Naive thymus-derived CD4-positive, alpha-beta T cell (primary cell): ENCODE results near the gene TMEM208. TPM values are rescaled to one million over a fixed set of nuclear protein-coding genes. Genes with fewer than 3 reads are reported as not detected.

Source experiments
- ATAC-seq: fragments of 150-1000 bp; cut with Tn5 transposase; 2 replicates; pipeline ENCODE4 v1.10.0; 2021; ENCODE audit warnings: mild to moderate bottlenecking, moderate library complexity
- CTCF ChIA-PET: fragments of 350-600 bp; sonication (Branson Sonifier 250); formaldehyde crosslinking; loops from one replicate; lab custom pipeline; 2021; ENCODE audit warnings: antibody characterized with exemption; lab: Charles Lee
- POLR2A ChIA-PET: fragments of 350-600 bp; sonication (Branson Sonifier 250); formaldehyde crosslinking; loops from one replicate; lab custom pipeline; 2021; ENCODE audit warnings: antibody characterized with exemption, inconsistent platforms; lab: Charles Lee
- DNase-seq, 9 donors: peaks; one replicate each; pipeline versions ENCODE4 v3.0.0 to v3.0.0-alpha.2; 2020 to 2022; ENCODE audit warnings: mixed read lengths in 1 of 9
- H3K27ac ChIP-seq: one replicate; pipeline ENCODE4 v1.7.0; 2013; ENCODE audit warnings: mild to moderate bottlenecking, low read depth, low read length, moderate library complexity
- H3K27me3 ChIP-seq, 2 donors: one replicate each; pipeline ENCODE4 v1.7.0; 2013; ENCODE audit warnings: low read length in 2 of 2, mild to moderate bottlenecking in 2 of 2, moderate library complexity in 2 of 2; ENCODE audit not compliant: control insufficient read depth in 2 of 2, insufficient read depth in 2 of 2
- H3K36me3 ChIP-seq, 3 experiments: 1 replicate in 2 of 3; 2 replicates in 1 of 3; pipeline ENCODE4 v1.7.0; 2013; ENCODE audit warnings: low read length in 3 of 3, mild to moderate bottlenecking in 3 of 3, moderate library complexity in 1 of 3; ENCODE audit not compliant: insufficient read depth in 3 of 3, control insufficient read depth in 2 of 3
- H3K4me1 ChIP-seq, 2 donors: one replicate each; pipeline ENCODE4 v1.7.0; 2013; ENCODE audit warnings: low read length in 2 of 2, mild to moderate bottlenecking in 2 of 2, moderate library complexity in 1 of 2; ENCODE audit not compliant: control insufficient read depth in 2 of 2, insufficient read depth in 2 of 2
- H3K4me3 ChIP-seq: 2 replicates; pipeline ENCODE4 v1.7.0; 2013; ENCODE audit warnings: mild to moderate bottlenecking, low read length
- H3K9me3 ChIP-seq, 3 experiments: 1 replicate in 2 of 3; 2 replicates in 1 of 3; pipeline ENCODE4 v1.7.0; 2013; ENCODE audit warnings: low read length in 3 of 3; ENCODE audit not compliant: control insufficient read depth in 2 of 3
- H3K27ac Mint-ChIP-seq, 9 donors: one replicate each; pipeline ENCODE4 v1.8.0; 2020 to 2022; ENCODE audit warnings: mixed read lengths in 9 of 9, mild to moderate bottlenecking in 8 of 9, moderate library complexity in 5 of 9, inconsistent platforms in 2 of 9
- H3K27me3 Mint-ChIP-seq, 5 donors: one replicate each; pipeline ENCODE4 v1.8.0; 2021 to 2022; ENCODE audit warnings: mixed read lengths in 5 of 5, mild to moderate bottlenecking in 1 of 5
- H3K36me3 Mint-ChIP-seq, 5 donors: one replicate each; pipeline ENCODE4 v1.8.0; 2020 to 2022; ENCODE audit warnings: mixed read lengths in 5 of 5, mild to moderate bottlenecking in 3 of 5, inconsistent platforms in 1 of 5
- H3K4me1 Mint-ChIP-seq, 7 donors: one replicate each; pipeline ENCODE4 v1.8.0; 2020 to 2022; ENCODE audit warnings: mixed read lengths in 7 of 7, mild to moderate bottlenecking in 3 of 7, inconsistent platforms in 1 of 7
- H3K4me3 Mint-ChIP-seq, 10 donors: one replicate each; pipeline ENCODE4 v1.8.0; 2020 to 2022; ENCODE audit warnings: mild to moderate bottlenecking in 10 of 10, mixed read lengths in 10 of 10, moderate library complexity in 6 of 10, inconsistent platforms in 2 of 10
- H3K9me3 Mint-ChIP-seq, 11 donors: one replicate each; pipeline ENCODE4 v1.8.0; 2020 to 2022; ENCODE audit warnings: mixed read lengths in 11 of 11, mild to moderate bottlenecking in 4 of 11, inconsistent platforms in 1 of 11, moderate library complexity in 1 of 11
- intact Hi-C, 2 donors: fragments of 100-400 bp; cut with micrococcal nuclease; formaldehyde crosslinking; loops; one replicate each; pipeline ENCODE4 v1.15.1; 2023
- polyA plus RNA-seq, 2 donors: library from polyadenylated mRNA; unstranded; fragments of 300-500 nt; fragmentation: Illumina TruSeq; gene quantifications; one replicate each; pipeline ENCODE4 v1.2.3, GENCODE V29; 2021
- total RNA-seq, 6 experiments: library from RNA in 5 of 6; stranded (reverse) in 5 of 6; gene quantifications; 1 replicate in 5 of 6; 2 replicates in 1 of 6; pipeline ENCODE4 v1.2.3 and lab custom pipeline; 2021 to 2026

The TMEM208 gene
- total and polyA plus RNA-seq, 7 experiments from 2014 or later = 27.6 to 88.3 (median 40.1) TPM

DNA sequence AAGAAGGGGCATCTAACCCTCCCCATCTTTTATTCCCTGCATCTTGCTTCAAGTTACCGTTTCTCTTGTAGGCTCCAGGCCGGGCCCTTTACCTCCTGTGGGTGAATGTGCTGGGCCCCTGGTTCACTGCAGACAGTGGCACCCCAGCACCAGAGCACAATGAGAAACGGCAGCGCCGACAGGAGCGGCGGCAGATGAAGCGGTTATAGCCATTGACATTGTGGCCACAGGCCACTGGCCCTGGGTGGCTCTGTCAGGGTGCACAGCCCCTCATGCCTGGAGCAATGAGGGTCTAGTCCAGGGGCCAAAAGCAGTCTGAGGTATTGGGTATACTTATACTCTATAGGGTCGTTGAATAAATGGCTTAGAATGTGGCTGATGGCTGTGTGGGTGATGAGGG is 2.0 kb downstream of the TMEM208 start:
- no peak for ATAC-seq

GRCh38 chr16:67229906-67230808 is 3.2 kb downstream of the TMEM208 start:
- H3K4me3 ChIP-seq = no peak overlapping the region
- H3K27me3 ChIP-seq = no peaks in the 10 kb centered on the region
- Mint-ChIP-seq H3K9me3 (no peaks in the 10 kb centered on the region), H3K4me3 (peak overlapping the region in 2 of 10 donors; percentile 6 to 21), H3K27me3 (no peaks in the 10 kb centered on the region), H3K27ac (peak overlapping the region in 1 of 9 donors; percentile 26), H3K36me3 (peaks cover 4 to 16% (median 7%) of the 10 kb centered on the region in 5 donors), H3K4me1 (peaks cover 21 to 36% (median 29%) of the 10 kb centered on the region in 7 donors)
- DNase-seq (no peak), ATAC-seq (no peak)
- H3K9me3 ChIP-seq = no peaks in the 10 kb centered on the region
- intact Hi-C loops = loop anchor here in 1 of 2 donors (5.0 kb wide), 3 partner anchors 332 to 1902 kb away; partner anchors contain the start of genes CHTF8, CTCF and UTP4
- ChIA-PET POLR2A (interaction anchor here (0.6 to 0.9 kb wide), 3 partner anchors 13 to 15 kb away, joined by 3 to 4 read pairs (median 3); no protein-coding TSS in a partner anchor), CTCF (interaction anchor here (0.6 kb wide), 2 partner anchors 216 to 360 kb away, joined by 3 read pairs; no protein-coding TSS in a partner anchor)
- H3K36me3 ChIP-seq = peaks cover 9 to 64% (median 10%) of the 10 kb centered on the region in 3 experiments
- H3K4me1 ChIP-seq = peaks cover 14 to 24% of the 10 kb centered on the region in 2 donors
- H3K27ac ChIP-seq = no peak overlapping the region

More for the DNA sequence above, 2.0 kb downstream of the TMEM208 start:
- H3K4me1 ChIP-seq = peaks cover 14 to 32% of the 10 kb centered on the region in 2 donors
- no peak overlapping the region for H3K4me3 ChIP-seq
- H3K9me3 ChIP-seq = no peaks in the 10 kb centered on the region
- POLR2A ChIA-PET = interaction anchor here (0.6 kb wide), 1 partner anchor 10 kb away, joined by 3 read pairs; no protein-coding TSS in a partner anchor
- no peaks in the 10 kb centered on the region for H3K27me3 ChIP-seq
- Mint-ChIP-seq H3K27ac (peak overlapping the region in 5 of 9 donors; percentile 14 to 95 (median 58)), H3K4me1 (peaks cover 30 to 48% (median 42%) of the 10 kb centered on the region in 7 donors), H3K4me3 (peak overlapping the region in 9 of 10 donors; percentile 55 to 100 (median 98)), H3K36me3 (peaks cover 4 to 16% (median 7%) of the 10 kb centered on the region in 5 donors), H3K9me3 (no peaks in the 10 kb centered on the region), H3K27me3 (no peaks in the 10 kb centered on the region)
- CTCF ChIA-PET = interaction anchor here (0.9 kb wide), 1 partner anchor 19 kb away, joined by 3 read pairs; the partner anchor contains the start of gene FHOD1
- H3K36me3 ChIP-seq = peaks cover 9 to 54% (median 10%) of the 10 kb centered on the region in 3 experiments
- no peak for DNase-seq
- no peak overlapping the region for H3K27ac ChIP-seq
- intact Hi-C loops = loop anchor here in 1 of 2 donors (5.0 kb wide), 3 partner anchors 333 to 1903 kb away; partner anchors contain the start of genes CHTF8, CTCF and UTP4

DNA sequence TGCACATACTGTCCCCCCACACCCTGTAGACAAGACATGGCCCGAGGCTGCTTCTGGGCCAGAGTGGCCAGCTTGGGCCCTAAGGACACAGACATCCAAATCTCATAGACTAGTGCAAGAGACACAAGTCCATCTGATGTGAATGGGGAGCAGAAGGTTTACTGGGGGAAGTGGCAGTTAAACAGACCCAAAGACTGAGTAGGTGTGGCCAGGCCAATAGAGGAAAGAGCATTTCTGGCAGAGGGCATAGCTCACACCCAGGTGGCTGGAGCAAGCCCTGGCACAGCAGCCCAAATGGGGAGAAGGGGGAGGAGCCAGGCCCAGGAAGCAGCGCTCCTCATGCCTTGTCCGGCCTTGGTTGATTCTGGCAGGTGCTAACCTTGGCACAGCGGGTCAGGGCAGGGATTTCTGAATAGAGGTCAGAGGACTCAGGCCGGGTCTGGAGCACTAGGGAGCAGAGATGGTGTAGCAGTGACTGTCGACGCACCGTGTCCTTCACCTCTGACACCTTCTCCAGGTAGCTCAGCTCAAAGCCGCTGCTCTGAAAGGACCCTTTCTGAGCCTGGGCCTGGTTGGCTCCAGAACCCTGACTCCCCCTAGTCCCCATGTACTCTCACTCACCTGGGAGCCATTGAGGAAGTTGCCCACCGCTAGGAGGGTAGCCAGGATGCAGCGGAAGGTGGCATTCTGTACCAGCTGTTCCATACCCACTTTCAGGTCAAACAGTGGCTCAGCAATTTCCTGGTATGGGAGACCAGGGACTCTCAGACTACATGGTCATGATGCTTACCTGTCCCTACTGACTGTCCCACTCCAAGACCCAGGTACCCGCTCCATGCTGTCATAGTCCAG is 4.1 kb downstream of the TMEM208 start:
- ChIA-PET CTCF (interaction anchor here (0.6 kb wide), 1 partner anchor 361 kb away, joined by 3 read pairs; no protein-coding TSS in a partner anchor), POLR2A (interaction anchor here (0.6 to 0.9 kb wide), 3 partner anchors 12 to 14 kb away, joined by 3 to 4 read pairs (median 3); no protein-coding TSS in a partner anchor)
- Histone ChIP-seq H3K27ac (no peak overlapping the region), H3K27me3 (no peaks in the 10 kb centered on the region), H3K9me3 (no peaks in the 10 kb centered on the region), H3K4me3 (no peak overlapping the region), H3K4me1 (peaks cover 16 to 18% of the 10 kb centered on the region in 2 donors), H3K36me3 (peaks cover 9 to 70% (median 10%) of the 10 kb centered on the region in 3 experiments)
- intact Hi-C loops = no loop called here
- DNase-seq (no peak), ATAC-seq (no peak)
- H3K36me3 Mint-ChIP-seq = peaks cover 4 to 18% (median 8%) of the 10 kb centered on the region in 5 donors
- H3K27me3 Mint-ChIP-seq = no peaks in the 10 kb centered on the region
- no peak overlapping the region for H3K4me3 Mint-ChIP-seq
- H3K4me1 Mint-ChIP-seq = peaks cover 16 to 27% (median 21%) of the 10 kb centered on the region in 7 donors
- no peaks in the 10 kb centered on the region for H3K9me3 Mint-ChIP-seq
- peak overlapping the region in 2 of 9 donors; percentile 26 to 48 for H3K27ac Mint-ChIP-seq

- no peak overlapping the region for H3K4me3 Mint-ChIP-seq
- ATAC-seq (no peak), DNase-seq (no peak)
- no peaks in the 10 kb centered on the region for H3K9me3 Mint-ChIP-seq
- Histone ChIP-seq H3K36me3 (peaks cover 3 to 81% (median 4%) of the 10 kb centered on the region in 3 experiments), H3K27me3 (no peaks in the 10 kb centered on the region), H3K27ac (no peak overlapping the region), H3K9me3 (no peaks in the 10 kb centered on the region), H3K4me3 (no peak overlapping the region), H3K4me1 (peaks cover 0 to 5% of the 10 kb centered on the region in 2 donors)
- peaks cover 4 to 26% (median 7%) of the 10 kb centered on the region in 5 donors for H3K36me3 Mint-ChIP-seq
- no peaks in the 10 kb centered on the region for H3K27me3 Mint-ChIP-seq
- POLR2A ChIA-PET = interaction anchor here (2.1 kb wide), 1 partner anchor 11 kb away, joined by 7 read pairs; no protein-coding TSS in a partner anchor
- peaks cover 0 to 8% (median 2%) of the 10 kb centered on the region in 7 donors for H3K4me1 Mint-ChIP-seq
- intact Hi-C loops = no loop called here
- peak overlapping the region in 1 of 9 donors; percentile 41 for H3K27ac Mint-ChIP-seq
- CTCF ChIA-PET = no interaction called here
These were observed 6.7 kb downstream of the TMEM208 start for GRCh38 chr16:67233596-67233995.

GRCh38 chr16:67234180-67234597 is 7.3 kb downstream of the TMEM208 start:
- intact Hi-C loops = no loop called here
- Mint-ChIP-seq H3K27ac (peak overlapping the region in 2 of 9 donors; percentile 9 to 45), H3K4me1 (peaks cover 0 to 11% (median 2%) of the 10 kb centered on the region in 7 donors), H3K27me3 (no peaks in the 10 kb centered on the region), H3K36me3 (peaks cover 4 to 27% (median 7%) of the 10 kb centered on the region in 5 donors), H3K4me3 (no peak overlapping the region), H3K9me3 (no peaks in the 10 kb centered on the region)
- ATAC-seq (no peak), DNase-seq (no peak)
- ChIA-PET POLR2A (interaction anchor here (1.6 to 2.1 kb wide), 2 partner anchors 10 to 14 kb away, joined by 3 to 7 read pairs; partner anchors contain the start of gene FHOD1), CTCF (interaction anchor here (1.5 kb wide), 1 partner anchor 1294 kb away, joined by 6 read pairs; no protein-coding TSS in a partner anchor)
- H3K4me1 ChIP-seq = peaks cover 0 to 5% of the 10 kb centered on the region in 2 donors
- H3K27me3 ChIP-seq = no peaks in the 10 kb centered on the region
- no peak overlapping the region for H3K4me3 ChIP-seq
- H3K9me3 ChIP-seq = no peaks in the 10 kb centered on the region
- H3K36me3 ChIP-seq = peaks cover 0 to 81% (median 4%) of the 10 kb centered on the region in 3 experiments
- no peak overlapping the region for H3K27ac ChIP-seq
